Measurements from ENCODE around the gene COL4A2. TPM values are rescaled to one million over a fixed set of nuclear protein-coding genes. Genes with fewer than 3 reads are reported as not detected.
A peak's percentile ranks its signal among the peaks of the same experiment; 100 is the strongest.

The COL4A2 gene
- total RNA-seq, 4 donors from 2014 or later = 419 to 931 (median 555) TPM

DNA sequence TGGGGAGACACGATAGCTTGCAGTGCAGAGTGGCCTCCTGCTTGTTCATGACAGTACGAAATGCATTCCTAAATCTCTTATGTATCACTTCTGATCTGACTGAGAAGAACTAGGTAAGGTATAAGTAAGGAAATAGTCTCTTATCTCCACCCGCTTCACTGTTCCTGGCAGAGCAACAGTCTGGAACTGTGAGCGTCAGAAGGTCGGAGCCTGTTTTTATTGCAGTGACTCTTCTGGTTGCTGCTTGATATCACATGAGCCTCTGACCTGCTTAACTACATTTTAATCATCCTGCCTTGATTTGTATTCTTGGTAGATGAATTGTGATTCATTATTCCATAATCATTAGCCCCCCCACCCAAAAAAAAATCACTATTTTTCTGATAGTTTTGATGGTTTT lies 69.0 kb downstream of the COL4A2 start:
- WGBS = 34% methylated on average over 5 of the region's 5 CpGs
- intact Hi-C loops (cut with DNase I) = no loop called here

DNA sequence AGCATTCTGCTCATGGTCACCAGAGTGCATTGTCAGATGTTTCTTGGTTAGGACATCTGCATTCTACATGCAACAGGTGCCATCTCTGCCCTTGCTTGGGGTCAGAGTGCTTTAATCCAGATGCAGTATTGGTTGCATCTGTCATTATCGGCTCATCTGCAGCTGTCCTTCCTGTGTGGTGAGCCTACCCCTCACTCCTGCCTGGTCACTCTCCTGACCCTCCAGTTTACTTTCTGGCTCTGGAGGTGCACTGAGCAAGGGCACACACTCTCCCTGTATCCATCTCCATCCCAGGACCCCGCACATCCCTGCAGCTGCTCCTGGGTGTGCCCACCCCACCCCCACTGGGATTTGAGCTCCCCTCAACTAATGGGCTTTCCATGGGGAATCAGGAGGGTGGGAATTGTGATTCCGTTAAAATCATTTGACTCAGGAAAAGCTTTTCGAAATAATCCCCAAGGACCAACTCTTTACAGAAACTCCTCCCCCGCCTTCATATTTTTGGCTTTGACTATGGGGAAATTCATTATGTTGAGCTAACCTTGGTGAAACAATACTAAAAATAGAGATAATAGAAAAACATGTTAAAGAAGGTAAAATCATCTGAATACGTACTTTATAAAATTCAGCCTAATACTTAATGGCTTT lies 70.2 kb downstream of the COL4A2 start:
- Histone ChIP-seq H3K9me3 (no peaks in the 10 kb centered on the region), H3K4me1 (peaks cover 88 to 100% (median 92%) of the 10 kb centered on the region in 4 donors)

More for the DNA sequence above, 69.0 kb downstream of the COL4A2 start:
- TF ChIP-seq EP300 (IDR thresholded peaks at IDR 0.05) = no peak
- TF ChIP-seq POLR2AphosphoS5 (IDR thresholded peaks at IDR 0.05) = peak; percentile 56 to 65
- H3K27ac ChIP-seq (replicated peaks in 1 of 4) = peak overlapping the region; percentile 74 to 91 (median 76)
- no peak for DNase-seq (ENCODE audit: extremely low spot score)
- no peaks in the 10 kb centered on the region for H3K36me3 ChIP-seq
- peaks cover 93 to 100% (median 97%) of the 10 kb centered on the region in 4 donors for H3K4me1 ChIP-seq
- H3K4me3 ChIP-seq = no peak overlapping the region
- H3K27me3 ChIP-seq = no peaks in the 10 kb centered on the region
- no peaks in the 10 kb centered on the region for H3K9me3 ChIP-seq

GRCh38 chr13:110377826-110378201 lies 70.7 kb downstream of the COL4A2 start:
- Histone ChIP-seq H3K27me3 (no peaks in the 10 kb centered on the region), H3K4me1 (peaks cover 83 to 100% (median 90%) of the 10 kb centered on the region in 4 donors), H3K36me3 (peaks cover 0 to 3% (median 0%) of the 10 kb centered on the region in 4 donors), H3K9me3 (no peaks in the 10 kb centered on the region), H3K27ac (replicated peaks in 1 of 4) (peak overlapping the region; percentile 74 to 91 (median 76)), H3K4me3 (no peak overlapping the region)
- TF ChIP-seq, protein P1, sequence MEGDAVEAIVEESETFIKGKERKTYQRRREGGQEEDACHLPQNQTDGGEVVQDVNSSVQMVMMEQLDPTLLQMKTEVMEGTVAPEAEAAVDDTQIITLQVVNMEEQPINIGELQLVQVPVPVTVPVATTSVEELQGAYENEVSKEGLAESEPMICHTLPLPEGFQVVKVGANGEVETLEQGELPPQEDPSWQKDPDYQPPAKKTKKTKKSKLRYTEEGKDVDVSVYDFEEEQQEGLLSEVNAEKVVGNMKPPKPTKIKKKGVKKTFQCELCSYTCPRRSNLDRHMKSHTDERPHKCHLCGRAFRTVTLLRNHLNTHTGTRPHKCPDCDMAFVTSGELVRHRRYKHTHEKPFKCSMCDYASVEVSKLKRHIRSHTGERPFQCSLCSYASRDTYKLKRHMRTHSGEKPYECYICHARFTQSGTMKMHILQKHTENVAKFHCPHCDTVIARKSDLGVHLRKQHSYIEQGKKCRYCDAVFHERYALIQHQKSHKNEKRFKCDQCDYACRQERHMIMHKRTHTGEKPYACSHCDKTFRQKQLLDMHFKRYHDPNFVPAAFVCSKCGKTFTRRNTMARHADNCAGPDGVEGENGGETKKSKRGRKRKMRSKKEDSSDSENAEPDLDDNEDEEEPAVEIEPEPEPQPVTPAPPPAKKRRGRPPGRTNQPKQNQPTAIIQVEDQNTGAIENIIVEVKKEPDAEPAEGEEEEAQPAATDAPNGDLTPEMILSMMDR (IDR thresholded peaks at IDR 0.05) = no peak
- TF ChIP-seq POLR2AphosphoS5 (IDR thresholded peaks at IDR 0.05) (no peak), EP300 (IDR thresholded peaks at IDR 0.05) (no peak), POLR2A (IDR thresholded peaks at IDR 0.05; ENCODE audit: low read depth) (no peak)
- WGBS = 26% methylated on average over 5 of the region's 5 CpGs
- intact Hi-C loops (cut with DNase I) = no loop called here
- no peak for DNase-seq (ENCODE audit: extremely low spot score)

More for the DNA sequence above, 70.2 kb downstream of the COL4A2 start:
- Histone ChIP-seq H3K36me3 (peaks cover 0 to 3% (median 0%) of the 10 kb centered on the region in 4 donors), H3K27me3 (no peaks in the 10 kb centered on the region), H3K4me3 (no peak overlapping the region), H3K27ac (replicated peaks in 1 of 4) (peak overlapping the region; percentile 74 to 91 (median 76))
- no peak for DNase-seq (ENCODE audit: extremely low spot score)
- WGBS = 46% methylated on average over 5 of the region's 6 CpGs
- TF ChIP-seq POLR2AphosphoS5 (IDR thresholded peaks at IDR 0.05) = no peak
- TF ChIP-seq, protein P1 (IDR thresholded peaks at IDR 0.05) = no peak
- intact Hi-C loops (cut with DNase I) = no loop called here

GRCh38 chr13:110379358-110379757 lies 72.3 kb downstream of the COL4A2 start:
- H3K4me1 ChIP-seq = peaks cover 68 to 97% (median 87%) of the 10 kb centered on the region in 4 donors
- H3K9me3 ChIP-seq = no peaks in the 10 kb centered on the region
- TF ChIP-seq, protein P1 (IDR thresholded peaks at IDR 0.05) = no peak
- TF ChIP-seq POLR2AphosphoS5 (IDR thresholded peaks at IDR 0.05) = no peak
- TF ChIP-seq EP300 (IDR thresholded peaks at IDR 0.05) = no peak
- no peak for TF ChIP-seq POLR2A (IDR thresholded peaks at IDR 0.05; ENCODE audit: low read depth)
- no peak overlapping the region for H3K4me3 ChIP-seq
- H3K27me3 ChIP-seq = no peaks in the 10 kb centered on the region
- H3K36me3 ChIP-seq = peaks cover 0 to 7% (median 0%) of the 10 kb centered on the region in 4 donors
- whole genome bisulfite sequencing = 96% methylated on average over 5 of the region's 9 CpGs
- intact Hi-C loops (cut with DNase I) = no loop called here
- DNase-seq (ENCODE audit: extremely low spot score) = no peak
- H3K27ac ChIP-seq (replicated peaks in 1 of 4) = peak overlapping the region; percentile 74 to 91 (median 76)

GRCh38 chr13:110379905-110380341 lies 72.8 kb downstream of the COL4A2 start:
- intact Hi-C loops (cut with DNase I) = no loop called here
- H3K27ac ChIP-seq (replicated peaks in 1 of 4) = peak overlapping the region; percentile 74 to 91 (median 76)
- no peaks in the 10 kb centered on the region for H3K27me3 ChIP-seq
- no peak overlapping the region for H3K4me3 ChIP-seq
- peaks cover 0 to 7% (median 0%) of the 10 kb centered on the region in 4 donors for H3K36me3 ChIP-seq
- H3K4me1 ChIP-seq = peaks cover 66 to 97% (median 83%) of the 10 kb centered on the region in 4 donors
- no peaks in the 10 kb centered on the region for H3K9me3 ChIP-seq
- 56% methylated on average over 4 of the region's 4 CpGs for WGBS
- peak in 1 of 2 donors; percentile 18 for TF ChIP-seq POLR2AphosphoS5 (IDR thresholded peaks at IDR 0.05)
- TF ChIP-seq, protein P1 (IDR thresholded peaks at IDR 0.05) = no peak
- no peak for DNase-seq (ENCODE audit: extremely low spot score)

Data from esophagus muscularis mucosa (tissue), 4 donors.